Right lobe of liver (tissue), 6 donors: ENCODE measurements around the gene LIN7B. TPM values are rescaled to one million over a fixed set of nuclear protein-coding genes. Genes with fewer than 3 reads are reported as not detected.
A peak's percentile ranks its signal among the peaks of the same experiment; 100 is the strongest.

Source experiments
- ATAC-seq, 4 donors: fragments of 200-7000 bp; cut with Tn5 transposase; one replicate each; pipeline ENCODE4 v1.9.1; 2020; ENCODE audit warnings: mild to moderate bottlenecking in 4 of 4, moderate library complexity in 4 of 4
- DNase-seq, 3 donors: peaks; one replicate each; pipeline ENCODE4 v3.0.0-alpha.2; 2020
- H3K27ac ChIP-seq, 3 donors: fragments of 200-600 bp; one replicate each; pipeline ENCODE4 v1.8.0; 2022
- H3K27me3 ChIP-seq, 2 donors: fragments of 200-600 bp; one replicate each; pipeline ENCODE4 v1.8.0; 2022
- H3K36me3 ChIP-seq, 4 donors: fragments of 200-600 bp; sonication (generic) in 1 of 4; one replicate each; pipeline versions ENCODE4 v1.5.1 to v1.8.0; 2017 to 2022; ENCODE audit warnings: control low read depth in 1 of 4
- H3K4me1 ChIP-seq, 4 donors: fragments of 200-600 bp; sonication (generic) in 1 of 4; one replicate each; pipeline versions ENCODE4 v1.5.1 to v1.8.0; 2017 to 2022; ENCODE audit warnings: control low read depth in 1 of 4
- H3K4me3 ChIP-seq, 3 donors: fragments of 200-600 bp; one replicate each; pipeline ENCODE4 v1.8.0; 2022
- H3K9me3 ChIP-seq, 4 donors: fragments of 200-600 bp; sonication (generic) in 1 of 4; one replicate each; pipeline versions ENCODE4 v1.5.1 to v1.8.0; 2017 to 2022; ENCODE audit warnings: control low read depth in 1 of 4
- CTCF ChIP-seq, 4 donors: fragments of 200-600 bp in 3 of 4; fragments of 450-650 bp in 1 of 4; IDR thresholded peaks; one replicate each; pipeline versions ENCODE4 v1.5.1 to v1.8.0; 2016 to 2022; ENCODE audit warnings: antibody characterized with exemption in 4 of 4, mild to moderate bottlenecking in 2 of 4
- POLR2A ChIP-seq: fragments of 450-650 bp; IDR thresholded peaks from one replicate; pipeline ENCODE4 v1.6.1; 2017; ENCODE audit warnings: antibody characterized with exemption, mild to moderate bottlenecking
- WGBS: methylation state at CpG from one replicate; pipeline ENCODE4 v1.1.6; 2018; ENCODE audit warnings: low coverage, low lambda C conversion rate; ENCODE audit not compliant: insufficient coverage; ENCODE audit errors: missing lambda C conversion rate; 5-methylcytosine and 5-hydroxymethylcytosine counted together
- intact Hi-C, 2 donors: fragments of 100-400 bp; cut with DNase I; formaldehyde crosslinking; loops; one replicate each; pipeline versions ENCODE4 v1.11.2 to v1.14.1; 2022
- total RNA-seq, 6 experiments: library from RNA; depleted of rRNA in 2 of 6; stranded (reverse); fragments of >200 nt in 2 of 6; fragmentation: NEBNext Ultra II Directional in 3 of 6; extraction: Animal tissue kit (Norgen Biotek cat#: 25700) in 3 of 6; gene quantifications; one replicate each; pipeline versions ENCODE4 v1.1.0 to v1.2.4, GENCODE V29; 2016 to 2023
- donor health status: DM: no; HTN: yes; CAD: no.
- donor health status: DM: no; HTN: no; CAD: no.
- donor health status: DM: no; HTN: no; CAD: no.
- donor health status: DM: no; HTN: yes; CAD: no.
- donor health status: DM: no; HTN: yes; CAD: no.

LIN7B gene
- total RNA-seq, 6 experiments from 2014 or later = 1.5 to 4.3 (median 2.4) TPM

GRCh38 chr19:49152119-49152550 lies 38.0 kb downstream of the LIN7B start:
- H3K27ac ChIP-seq = no peak overlapping the region

GRCh38 chr19:49153167-49153809 lies 39.1 kb downstream of the LIN7B start:
- ATAC-seq (no peak), DNase-seq (no peak)
- peaks cover 0 to 14% (median 2%) of the 10 kb centered on the region in 4 donors for H3K4me1 ChIP-seq
- no peak overlapping the region for H3K4me3 ChIP-seq
- no peak overlapping the region for H3K27ac ChIP-seq
- intact Hi-C loops = no loop called here
- no peaks in the 10 kb centered on the region for H3K9me3 ChIP-seq
- H3K27me3 ChIP-seq = no peaks in the 10 kb centered on the region
- WGBS = 78% methylated on average over 6 of the region's 10 CpGs
- no peaks in the 10 kb centered on the region for H3K36me3 ChIP-seq
- no peak for TF ChIP-seq CTCF (IDR thresholded peaks at IDR 0.05)
- no peak for TF ChIP-seq POLR2A

More at GRCh38 chr19:49152119-49152550, 38.0 kb downstream of the LIN7B start:
- ATAC-seq (no peak), DNase-seq (no peak)
- Histone ChIP-seq H3K36me3 (no peaks in the 10 kb centered on the region), H3K9me3 (no peaks in the 10 kb centered on the region), H3K4me1 (peaks cover 0 to 14% (median 2%) of the 10 kb centered on the region in 4 donors), H3K27me3 (no peaks in the 10 kb centered on the region), H3K4me3 (no peak overlapping the region)
- 16% methylated on average over 7 of the region's 10 CpGs for WGBS
- TF ChIP-seq POLR2A (no peak), CTCF (IDR thresholded peaks at IDR 0.05) (no peak)
- intact Hi-C loops = no loop called here

- TF ChIP-seq CTCF (IDR thresholded peaks at IDR 0.05) = no peak
- TF ChIP-seq POLR2A = no peak
- Histone ChIP-seq H3K27ac (no peak overlapping the region), H3K36me3 (no peaks in the 10 kb centered on the region), H3K9me3 (no peaks in the 10 kb centered on the region), H3K4me1 (peaks cover 0 to 10% (median 0%) of the 10 kb centered on the region in 4 donors), H3K4me3 (no peak overlapping the region), H3K27me3 (no peaks in the 10 kb centered on the region)
- intact Hi-C loops = no loop called here
- DNase-seq (no peak), ATAC-seq (no peak)
- WGBS = 96% methylated on average over 6 of the region's 6 CpGs
Observed at GRCh38 chr19:49154279-49154678, 40.1 kb downstream of the LIN7B start.

GRCh38 chr19:49155005-49155819 lies 41.0 kb downstream of the LIN7B start, which contains the start of gene HRC:
HRC (minus strand) TSS chr19:49155396; CDS start chr19:49155237, 159 bp downstream.
- no peak for TF ChIP-seq CTCF (IDR thresholded peaks at IDR 0.05)
- no peak for TF ChIP-seq POLR2A
- ATAC-seq (no peak), DNase-seq (no peak)
- intact Hi-C loops = no loop called here
- no peak within 1 kb of the TSS for H3K4me3 ChIP-seq
- peaks cover 0 to 4% (median 0%) of the 10 kb centered on the region in 4 donors for H3K4me1 ChIP-seq
- no peaks in the 10 kb centered on the region for H3K27me3 ChIP-seq
- H3K9me3 ChIP-seq = no peaks in the 10 kb centered on the region
- WGBS = 54% methylated on average over 12 of the region's 19 CpGs
- H3K36me3 ChIP-seq = no peaks in the 10 kb centered on the region
- H3K27ac ChIP-seq = peak within 1 kb of the TSS in 1 of 3 donors; percentile 28
